Stimulated activated CD4-positive, alpha-beta T cell treated with anti-CD3 and anti-CD28 coated beads, Interleukin-12 subunit alpha, Interleukin-12 subunit beta, amount 100 ng/mL, for 24 hours (primary cell): Measurements from ENCODE around the gene FRMD5.

Source experiments
- DNase-seq, 2 experiments: peaks; one replicate each; pipeline ENCODE4 v3.0.0-alpha.2; 2020; ENCODE audit warnings: low read depth in 2 of 2

FRMD5 gene

DNA sequence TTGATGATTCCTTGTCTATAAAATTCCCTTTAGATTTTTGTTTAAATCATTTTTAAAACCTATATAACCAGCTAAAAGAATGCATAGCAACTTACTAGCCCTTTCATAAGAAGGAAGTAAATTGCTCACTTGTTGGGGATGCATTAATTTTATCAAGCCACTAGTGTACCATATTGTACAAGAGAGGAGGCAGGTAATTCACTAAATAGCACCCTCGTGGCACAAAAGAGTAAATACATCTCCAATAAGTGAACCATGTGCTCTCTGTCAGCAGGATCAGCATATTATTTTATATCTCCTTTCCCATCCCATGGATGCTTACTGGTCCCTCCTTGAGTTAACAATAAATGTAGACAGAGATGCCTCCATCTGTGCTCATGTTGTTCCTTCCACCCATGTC, 34.3 kb downstream of the FRMD5 start:
- no peak for DNase-seq

DNA sequence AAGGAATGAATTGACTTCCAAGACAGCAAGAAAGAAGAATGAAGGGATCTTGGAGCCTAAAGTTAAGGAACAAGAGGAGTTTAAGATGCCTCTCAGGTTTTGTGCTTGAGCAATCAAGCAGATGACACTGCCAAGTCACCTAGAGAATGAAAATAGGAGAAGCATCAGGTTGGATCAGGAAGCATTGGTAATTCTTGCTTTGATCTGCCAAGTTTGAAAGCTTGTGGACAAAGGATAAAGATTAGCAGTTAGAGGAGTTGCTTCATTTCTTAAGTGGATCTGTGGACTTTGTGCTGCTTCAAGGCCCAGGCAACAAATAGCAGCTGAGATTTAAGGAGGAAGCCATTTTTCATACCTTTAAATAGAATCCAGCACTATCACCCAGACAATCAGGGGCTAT, 35.6 kb downstream of the FRMD5 start:
- no peak for DNase-seq

DNA sequence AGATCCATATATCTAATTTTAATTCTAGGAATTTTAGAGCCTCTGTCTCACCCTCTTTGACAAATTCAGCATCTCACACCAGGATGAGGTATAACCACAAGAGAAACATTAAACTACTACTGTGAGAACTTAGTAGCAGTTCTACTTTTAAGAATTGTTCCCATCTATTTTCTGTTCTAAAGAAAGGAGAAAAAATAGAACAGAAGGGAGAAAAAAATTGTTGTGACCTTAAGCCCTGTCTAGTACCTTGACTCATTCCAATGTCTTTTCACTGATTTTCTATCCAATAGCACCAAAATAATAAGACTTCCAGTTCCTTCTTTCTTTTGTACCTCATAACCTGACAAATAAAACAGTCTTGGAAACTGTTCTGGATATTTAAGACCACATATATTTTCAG, 37.0 kb downstream of the FRMD5 start:
- no peak for DNase-seq

DNA sequence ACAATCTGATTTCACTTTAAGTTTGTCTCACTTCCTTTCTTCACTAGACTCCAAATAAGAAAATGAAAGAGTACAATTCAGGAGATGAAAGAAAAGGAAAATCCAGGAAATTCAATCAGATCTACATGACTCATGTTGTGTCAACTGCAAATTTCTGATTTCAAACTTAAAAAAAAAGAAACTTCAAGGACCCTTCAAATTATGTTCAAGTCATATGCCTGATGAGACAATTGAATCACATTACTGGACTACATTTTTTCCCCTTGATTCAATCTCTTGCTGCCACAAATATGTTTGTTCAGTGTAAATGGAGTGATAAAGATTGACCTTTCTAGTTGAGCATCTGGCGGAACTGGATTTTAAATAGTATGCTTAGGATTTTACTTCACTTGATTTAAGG, 37.4 kb downstream of the FRMD5 start:
- no peak for DNase-seq

DNA sequence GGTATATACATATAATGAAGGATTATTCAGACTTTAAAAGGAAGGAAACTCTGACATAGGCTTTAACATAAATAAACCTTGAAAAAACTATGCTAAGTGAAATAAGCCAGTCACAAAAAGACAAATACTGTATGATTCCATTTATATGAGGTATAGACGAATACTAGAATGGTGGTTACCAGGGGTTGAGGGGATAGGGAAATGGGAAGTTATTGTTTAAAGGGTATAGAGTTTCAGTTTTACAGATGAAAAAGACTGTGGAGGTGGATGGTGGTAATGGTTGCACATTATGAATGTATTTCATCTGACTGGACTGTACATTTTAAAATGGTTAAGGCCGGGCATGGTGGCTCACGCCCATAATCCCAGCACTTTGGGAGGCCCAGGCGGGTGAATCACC, 41.7 kb downstream of the FRMD5 start:
- no peak for DNase-seq

DNA sequence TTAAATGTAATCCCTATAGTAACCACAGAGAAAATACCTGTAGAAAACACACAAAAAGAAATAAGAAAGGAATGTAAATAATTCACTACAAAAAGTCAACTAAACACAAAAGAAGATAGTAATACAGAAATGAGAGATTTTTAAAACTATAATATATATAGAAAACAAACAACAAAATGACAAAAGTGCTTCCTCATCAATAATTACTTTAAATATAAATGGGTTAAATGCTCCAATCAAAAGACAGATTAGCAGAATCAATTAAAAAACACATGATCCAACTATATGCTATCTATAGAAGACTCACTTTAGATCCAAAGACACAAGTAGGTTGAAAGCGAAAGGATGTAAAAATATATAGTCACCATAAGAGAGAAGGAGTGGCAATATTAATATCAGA, 45.8 kb downstream of the FRMD5 start:
- no peak for DNase-seq

DNA sequence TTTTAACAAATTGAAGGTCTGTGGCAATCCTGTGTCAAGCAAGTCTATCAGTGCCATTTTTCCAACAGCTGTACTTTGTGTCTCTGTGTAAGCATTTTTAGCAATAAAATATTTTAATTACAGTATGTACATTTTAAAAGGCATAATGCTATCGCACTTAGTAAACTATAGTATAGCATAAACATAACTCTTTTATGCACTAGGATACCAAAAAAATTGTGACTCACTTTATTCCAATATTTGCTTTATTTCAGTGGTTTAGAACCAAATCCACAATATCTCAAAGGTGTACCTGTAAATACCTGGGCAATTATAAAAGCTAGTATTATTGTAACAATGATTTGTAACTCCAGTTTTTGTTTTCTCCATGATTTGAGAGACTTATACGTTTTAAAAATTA, 46.5 kb downstream of the FRMD5 start:
- DNase-seq = no peak

DNA sequence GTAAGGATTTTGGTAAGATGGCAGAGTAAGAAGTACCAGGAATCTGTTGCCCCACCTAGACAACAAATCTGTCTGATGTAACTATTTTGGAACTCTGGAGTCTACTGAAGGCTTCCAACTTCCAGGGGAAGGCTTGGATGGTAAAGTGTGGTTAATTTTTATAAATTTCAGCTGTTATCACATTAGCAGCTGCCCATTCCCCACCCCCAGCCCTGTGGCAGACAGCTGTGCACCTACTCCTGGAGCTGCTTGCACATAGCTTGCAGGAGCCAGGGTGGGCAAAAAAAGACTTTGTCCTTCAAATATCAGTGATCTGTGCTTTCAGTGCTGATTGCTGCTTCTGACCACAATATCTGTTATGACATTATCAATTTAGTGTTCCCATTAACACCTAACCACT, 47.4 kb downstream of the FRMD5 start:
- DNase-seq = no peak

DNA sequence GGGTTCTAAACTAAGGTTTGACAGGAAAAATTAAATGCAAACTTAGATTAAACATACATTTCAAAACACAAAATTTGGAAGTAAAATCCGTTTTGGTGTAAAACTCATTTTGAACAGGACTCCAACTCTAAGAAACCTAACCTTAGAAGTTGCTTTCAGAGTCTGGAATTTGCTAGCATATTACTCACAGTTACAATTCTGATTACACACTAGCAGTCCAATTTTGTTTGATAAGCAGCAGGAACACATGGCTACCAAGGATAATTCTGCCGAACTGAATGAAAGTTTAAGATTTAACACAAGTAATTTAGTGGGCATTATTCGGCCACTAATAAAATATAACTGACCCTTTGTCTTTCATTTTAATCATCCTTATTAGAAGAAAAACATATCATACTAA, 49.6 kb downstream of the FRMD5 start:
- DNase-seq = no peak

DNA sequence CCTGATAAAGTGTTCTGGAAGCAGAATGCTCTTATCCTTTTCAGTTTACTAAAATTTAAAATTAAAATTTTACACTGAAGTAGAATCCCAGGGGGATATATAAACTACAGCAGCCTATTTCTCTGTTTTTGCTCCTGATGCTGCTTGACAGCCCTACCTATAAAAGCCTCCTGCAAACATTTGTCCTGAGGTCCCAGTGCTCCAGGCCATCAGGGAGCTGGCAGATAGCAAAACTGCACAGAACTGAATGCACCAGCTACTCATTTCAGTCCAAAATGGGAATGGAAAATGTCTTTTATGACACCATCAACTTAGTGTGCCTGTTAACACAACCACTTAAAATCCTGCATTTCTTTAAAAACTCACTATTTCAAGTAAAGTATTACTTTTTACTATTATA, 50.1 kb downstream of the FRMD5 start:
- DNase-seq = no peak

DNA sequence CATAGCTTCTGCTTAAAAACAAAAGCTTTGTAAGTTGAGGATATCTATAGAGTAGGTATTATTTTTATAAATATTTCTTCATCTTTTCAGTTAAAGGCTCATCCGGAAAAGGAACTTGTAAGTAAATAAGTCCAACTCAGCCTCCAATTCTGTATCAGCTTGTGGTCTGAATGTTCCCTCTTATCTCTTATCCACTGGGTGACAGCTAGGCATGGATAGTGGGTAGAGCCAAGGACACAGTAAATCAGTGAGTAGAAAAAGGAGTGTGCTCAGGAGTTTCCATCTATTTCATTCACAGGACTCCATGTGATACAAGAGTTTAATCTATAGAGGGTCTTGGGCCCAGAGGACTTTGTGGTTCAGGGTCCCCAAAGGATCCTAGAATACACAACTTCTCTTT, 50.9 kb downstream of the FRMD5 start:
- DNase-seq = no peak

DNA sequence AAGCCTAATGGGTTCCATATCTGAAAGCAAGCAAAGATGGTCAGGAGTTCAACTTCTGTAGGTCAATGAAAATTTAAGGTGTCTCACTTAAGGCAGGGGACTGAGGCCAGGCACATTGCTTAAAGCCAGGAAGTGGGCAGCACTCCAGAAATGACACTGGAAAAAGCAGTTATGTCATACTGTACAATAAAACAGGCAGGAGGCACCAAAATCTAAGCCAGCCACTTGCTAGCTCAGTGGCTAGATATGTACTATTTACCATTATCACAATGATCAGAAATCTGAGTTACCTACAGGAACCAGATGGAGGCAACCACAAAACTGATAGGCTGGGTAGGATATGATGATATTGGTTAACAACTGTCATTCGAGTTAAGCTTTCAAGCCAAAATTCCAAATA, 57.3 kb downstream of the FRMD5 start:
- DNase-seq = no peak

DNA sequence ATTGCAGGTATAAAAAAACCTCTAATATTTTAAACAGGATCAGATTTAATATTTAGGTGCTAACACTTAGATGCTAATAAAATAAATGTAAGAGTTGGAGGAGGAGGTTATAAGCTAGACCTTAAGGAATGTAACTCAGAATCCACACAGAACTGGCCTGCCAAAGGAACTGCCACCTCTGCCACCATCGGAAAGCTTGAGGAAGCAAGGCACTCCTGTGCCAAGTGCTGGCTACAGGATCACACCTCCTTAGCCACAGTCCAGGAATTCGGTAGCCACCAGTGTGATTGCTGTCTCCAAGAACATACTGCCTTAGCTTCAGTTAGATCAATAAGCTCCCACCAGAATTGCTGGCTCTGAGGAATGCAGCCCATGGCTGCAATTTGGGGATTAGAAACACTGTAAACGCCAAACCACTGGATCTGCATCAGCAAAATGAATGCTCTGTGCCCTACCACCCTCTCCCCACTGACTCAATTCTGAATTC, 58.0 kb downstream of the FRMD5 start:
- DNase-seq = no peak

DNA sequence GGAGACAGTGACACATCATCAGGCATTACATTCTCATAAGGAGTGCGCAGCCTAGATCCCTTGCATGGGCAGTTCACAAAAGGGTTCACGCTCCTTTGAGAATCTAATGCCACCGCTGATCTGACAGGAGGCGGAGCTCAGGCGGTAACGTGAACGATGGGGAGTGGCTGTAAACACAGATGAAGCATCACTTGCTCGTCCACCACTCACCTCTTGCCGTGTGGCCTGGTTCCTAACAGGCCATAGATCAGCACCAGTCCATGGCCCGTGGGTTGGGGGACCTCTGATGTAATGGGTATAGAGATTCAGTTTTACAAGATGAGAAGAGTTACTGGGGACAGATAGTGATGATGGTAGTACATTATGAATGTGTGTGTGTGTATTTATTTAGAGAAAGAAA, 63.0 kb downstream of the FRMD5 start:
- no peak for DNase-seq

DNA sequence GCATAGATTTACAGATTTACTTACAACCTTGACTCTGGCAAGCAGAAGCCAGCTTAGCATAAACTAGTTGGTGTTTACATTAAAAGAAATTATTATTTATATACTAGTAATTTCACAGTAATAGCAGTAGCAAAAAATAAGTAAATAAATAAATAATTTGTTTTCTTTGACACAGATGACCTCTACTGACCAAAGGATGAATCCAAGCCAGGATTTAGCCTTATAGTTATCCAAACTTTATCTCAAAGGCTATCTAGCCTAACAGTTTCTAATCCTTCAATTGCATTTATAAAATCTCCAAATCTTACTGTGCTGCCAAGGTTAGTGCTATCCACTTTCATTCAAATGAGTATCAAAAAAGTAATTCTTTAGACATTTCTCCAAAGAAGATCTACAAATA, 64.3 kb downstream of the FRMD5 start:
- no peak for DNase-seq

DNA sequence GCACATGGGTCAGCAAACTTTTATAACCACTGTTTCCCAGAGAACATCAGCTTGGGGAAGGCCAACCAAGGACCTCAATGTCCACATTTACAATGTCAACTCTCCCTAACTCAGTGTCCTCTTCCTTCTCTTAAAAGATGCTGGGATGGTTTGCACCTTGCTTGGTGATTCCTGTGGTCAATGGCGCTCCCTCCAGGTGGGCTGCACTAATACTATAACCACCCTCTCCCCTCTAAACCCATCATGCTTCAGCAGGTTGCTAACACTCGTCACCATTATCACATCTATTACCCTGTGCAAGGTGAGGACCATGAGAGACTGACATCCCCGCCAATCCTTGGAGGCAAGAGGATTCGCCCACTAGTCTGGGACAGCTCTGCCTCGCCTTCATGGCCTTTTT, 65.2 kb downstream of the FRMD5 start:
- DNase-seq = no peak

DNA sequence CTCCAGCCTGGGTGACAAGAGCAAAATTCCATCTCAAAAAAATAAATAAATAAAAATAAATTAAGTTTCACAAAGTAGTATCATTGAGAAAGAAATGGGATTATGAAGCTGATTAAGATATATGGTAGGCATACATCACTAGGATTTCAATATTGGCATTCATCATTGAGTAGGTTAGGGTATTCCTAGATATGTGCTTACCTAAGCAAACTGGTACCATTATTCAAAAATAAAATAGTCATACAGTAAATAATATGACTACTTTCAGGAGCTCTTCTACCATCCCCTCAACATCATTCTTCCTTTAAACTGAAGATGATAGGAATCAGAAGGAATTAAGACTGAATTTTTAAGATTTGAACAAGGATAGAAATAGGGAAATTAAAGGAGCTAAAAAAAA, 66.6 kb downstream of the FRMD5 start:
- no peak for DNase-seq

DNA sequence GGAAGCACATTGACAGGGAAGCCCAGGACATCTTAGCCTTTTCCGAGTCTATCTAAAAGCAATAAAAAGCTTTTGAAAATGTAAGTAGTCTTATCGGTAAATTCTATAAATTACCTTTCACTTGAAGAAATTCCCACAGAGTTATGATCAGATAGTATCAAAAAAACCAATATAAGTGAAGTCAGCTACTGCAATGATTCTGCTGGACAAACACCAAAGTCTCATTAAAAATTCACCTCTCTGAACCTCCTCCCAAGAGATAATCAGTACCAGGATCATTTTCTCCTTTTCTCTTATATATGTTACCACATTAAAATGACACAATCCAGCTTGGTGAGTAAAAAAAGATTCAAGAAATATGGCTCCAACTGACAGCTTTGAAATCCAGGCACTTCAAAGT, 69.2 kb downstream of the FRMD5 start:
- no peak for DNase-seq

DNA sequence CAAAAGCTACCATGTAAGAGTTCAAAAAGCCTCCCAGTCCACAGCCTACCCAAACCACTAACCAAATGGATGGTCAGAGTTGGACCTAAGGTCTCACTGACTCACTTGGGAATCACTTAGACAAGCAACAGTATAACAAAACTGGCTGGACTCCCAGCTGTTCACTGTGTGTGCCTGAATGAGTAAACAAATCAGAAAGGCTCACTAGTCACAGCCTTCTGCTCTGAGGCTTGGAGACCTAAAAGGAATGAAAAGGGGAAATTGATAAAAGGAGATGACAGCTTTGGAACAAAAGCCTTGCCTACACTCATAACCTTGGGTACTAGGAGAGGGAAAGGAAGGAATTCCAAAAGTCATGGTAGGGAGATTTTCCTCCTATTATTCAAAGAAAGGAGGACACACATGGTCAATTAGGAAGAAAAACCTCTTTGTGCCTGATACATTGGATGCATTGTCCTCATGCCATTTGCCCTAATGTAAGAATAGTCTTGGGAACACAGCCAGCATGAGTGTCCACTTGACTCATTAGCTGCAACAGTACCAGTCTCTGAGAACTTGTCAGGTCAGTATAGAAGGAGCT, 92.3 kb downstream of the FRMD5 start:
- DNase-seq = no peak

DNA sequence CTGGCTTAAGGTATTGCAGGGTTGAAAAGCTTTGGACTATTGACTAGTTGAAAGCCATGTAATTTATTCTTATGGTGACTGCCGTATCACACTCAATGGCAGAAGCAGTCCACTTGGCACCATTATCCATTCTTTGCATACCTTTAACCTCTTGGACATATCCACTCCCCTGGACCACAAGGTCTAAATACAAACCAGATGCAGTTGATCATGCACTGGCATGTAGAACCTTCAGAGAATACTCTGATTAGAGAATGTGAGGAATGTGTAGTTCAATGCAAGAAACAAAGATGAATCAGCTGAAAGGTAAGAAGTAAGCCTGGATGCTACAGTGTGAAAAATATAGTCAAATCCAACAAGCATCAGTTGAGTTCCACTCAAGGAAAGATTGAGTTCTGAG, 93.1 kb downstream of the FRMD5 start:
- no peak for DNase-seq

DNA sequence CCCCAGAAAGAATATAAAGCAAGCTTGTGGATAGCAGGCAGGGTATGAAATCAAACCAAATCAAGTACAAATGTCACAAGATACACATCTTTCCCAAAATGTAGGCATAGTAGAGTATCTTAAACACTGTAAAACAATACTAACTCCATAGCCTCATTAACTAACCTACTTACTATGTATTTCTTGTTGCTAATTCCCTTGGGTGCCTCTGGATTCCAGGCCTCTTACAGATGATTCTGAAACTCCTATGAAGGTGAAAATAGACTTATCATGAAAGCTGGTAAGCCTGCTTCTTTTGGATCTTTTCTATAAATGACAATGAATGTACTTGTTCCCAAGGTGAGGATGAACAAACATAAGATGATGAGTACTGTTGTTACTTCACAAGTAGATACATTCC, 93.8 kb downstream of the FRMD5 start:
- DNase-seq = no peak

DNA sequence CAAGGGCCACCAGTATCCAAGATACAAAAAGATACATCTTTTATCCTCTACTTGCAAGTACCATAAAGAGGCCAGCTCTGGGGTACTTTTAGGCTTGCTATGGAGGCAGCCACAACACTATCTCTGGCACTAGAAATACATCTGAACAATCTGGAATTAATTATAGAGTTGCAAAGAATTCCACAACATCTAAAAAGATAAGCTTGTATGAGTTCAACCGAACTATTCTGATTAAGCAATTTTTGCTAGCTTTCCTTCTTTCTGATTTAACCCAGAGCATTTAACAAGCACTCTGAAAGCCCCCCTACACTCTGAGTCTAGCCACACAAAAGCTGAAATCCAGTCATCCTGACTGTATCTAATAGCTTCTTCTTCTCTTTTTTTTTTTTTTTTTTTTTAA, 95.4 kb downstream of the FRMD5 start:
- DNase-seq = no peak

DNA sequence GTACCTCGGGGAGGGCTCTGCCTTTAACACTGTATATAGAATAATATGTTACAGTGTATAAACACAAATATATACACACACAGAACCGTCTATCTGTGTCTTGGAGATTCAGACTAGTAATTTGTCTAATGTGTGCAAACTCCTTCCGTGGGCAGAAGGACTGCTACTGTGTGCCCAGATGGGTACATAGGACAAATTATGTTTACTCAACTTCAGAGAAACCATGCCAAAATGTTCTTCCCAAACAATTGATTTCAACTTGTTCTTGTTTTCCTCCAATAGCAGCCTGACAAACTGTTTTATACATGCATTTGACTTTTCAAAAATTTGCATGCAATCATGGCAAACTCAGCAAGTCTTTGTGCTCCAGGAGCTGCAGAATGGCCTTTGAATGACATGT, 97.5 kb downstream of the FRMD5 start:
- no peak for DNase-seq

DNA sequence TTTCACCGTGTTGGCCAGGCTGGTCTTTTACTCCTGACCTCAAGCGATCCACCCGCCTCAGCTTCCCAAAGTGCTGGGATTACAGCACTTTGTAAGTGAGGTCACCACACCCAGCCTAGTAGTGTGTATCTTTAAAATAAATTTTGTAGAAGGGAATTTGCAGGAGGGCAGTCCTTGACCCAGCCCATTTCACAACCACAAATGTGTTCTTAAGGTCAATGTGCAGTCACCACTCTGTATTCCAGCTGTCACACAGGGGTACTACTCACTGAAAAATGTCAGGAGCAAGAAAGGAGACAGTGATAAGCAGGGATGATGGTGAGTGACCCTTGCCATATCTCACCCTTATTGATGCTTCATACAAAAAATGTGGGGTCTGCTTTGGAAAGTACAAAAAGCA, 98.5 kb downstream of the FRMD5 start:
- DNase-seq = no peak

DNA sequence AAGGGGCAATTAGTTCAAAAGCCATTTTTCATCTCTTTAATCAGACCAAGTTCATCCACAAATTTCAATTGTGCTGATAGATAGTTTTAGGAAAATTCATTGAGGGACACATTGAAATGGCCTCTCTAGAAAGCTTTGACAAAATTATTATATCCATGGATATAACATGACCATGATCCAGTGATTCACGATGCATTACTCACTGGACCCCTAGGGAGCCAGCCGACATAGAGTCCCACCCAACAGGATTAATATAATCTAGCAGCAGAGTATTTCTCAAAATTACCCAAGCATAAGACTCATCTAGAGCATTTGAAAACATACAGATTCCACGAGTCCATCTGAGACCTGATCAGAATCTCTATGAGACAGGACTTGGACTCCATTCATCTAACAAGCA, 100.3 kb downstream of the FRMD5 start:
- no peak for DNase-seq
